Right ventricle myocardium inferior (tissue), 1 donor: Measurements from ENCODE around the gene AACS. TPM values are rescaled to one million over a fixed set of nuclear protein-coding genes. Genes with fewer than 3 reads are reported as not detected.
A peak's percentile ranks its signal among the peaks of the same experiment; 100 is the strongest.
"Not testable (repeated sequence)": the region's sequence is repeated elsewhere in the genome, so short reads cannot be mapped to it uniquely, and the experiment has no call there.

Experiments used
- ATAC-seq: fragments of 200-7000 bp; cut with Tn5 transposase; one replicate; pipeline ENCODE4 v1.9.1; 2020; ENCODE audit warnings: mild to moderate bottlenecking, moderate library complexity
- DNase-seq: peaks from one replicate; pipeline ENCODE4 v3.0.0; 2021; ENCODE audit errors: missing footprints
- intact Hi-C: fragments of 100-400 bp; cut with DNase I; formaldehyde crosslinking; loops from one replicate; pipeline ENCODE4 v1.11.0; 2022
- total RNA-seq: library from RNA; stranded (reverse); fragmentation: NEBNext Ultra II Directional; extraction: Animal tissue kit (Norgen Biotek cat#: 25700); gene quantifications from one replicate; pipeline ENCODE4 v1.2.1, GENCODE V29; 2021
- donor health status: DM: no; HTN: yes; CAD: no; lungs with severe emphysema.

The AACS gene
- total RNA-seq, 1 donor from 2014 or later: 12.1 TPM

DNA sequence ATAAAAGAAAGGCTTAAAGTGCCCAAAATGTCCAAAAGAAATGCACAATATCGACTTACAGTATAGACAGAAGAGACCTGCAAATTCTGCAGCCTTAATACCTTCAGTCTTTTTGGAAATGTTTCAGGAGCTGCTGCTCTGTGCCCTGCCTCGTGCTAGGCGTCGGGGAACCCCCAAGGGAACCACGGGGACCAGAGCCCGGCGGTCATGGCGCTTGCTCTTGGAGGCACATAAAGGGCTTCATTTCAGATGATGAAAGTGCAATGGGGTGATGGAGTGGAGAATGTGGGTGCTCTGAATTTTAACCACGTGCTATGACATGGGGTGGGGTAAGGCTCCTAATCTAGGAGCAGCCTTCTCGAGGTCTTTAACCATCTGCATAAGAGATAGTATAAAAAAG, 14.8 kb upstream of the AACS start:
- ATAC-seq: no peak
- intact Hi-C loops: loop anchor here (2.0 kb wide), 1 partner anchor 14 kb away; the partner anchor contains the start of gene AACS

GRCh38 chr12:125050868-125051267, 14.4 kb upstream of the AACS start:
- intact Hi-C loops: loop anchor here (2.0 kb wide), 1 partner anchor 14 kb away; the partner anchor contains the start of gene AACS
- ATAC-seq: no peak
- DNase-seq: no peak

More for the DNA sequence above, 14.8 kb upstream of the AACS start:
- no peak for DNase-seq

GRCh38 chr12:125053821-125054220, 11.4 kb upstream of the AACS start:
- intact Hi-C loops: no loop called here
- ATAC-seq (no peak), DNase-seq (no peak)

DNA sequence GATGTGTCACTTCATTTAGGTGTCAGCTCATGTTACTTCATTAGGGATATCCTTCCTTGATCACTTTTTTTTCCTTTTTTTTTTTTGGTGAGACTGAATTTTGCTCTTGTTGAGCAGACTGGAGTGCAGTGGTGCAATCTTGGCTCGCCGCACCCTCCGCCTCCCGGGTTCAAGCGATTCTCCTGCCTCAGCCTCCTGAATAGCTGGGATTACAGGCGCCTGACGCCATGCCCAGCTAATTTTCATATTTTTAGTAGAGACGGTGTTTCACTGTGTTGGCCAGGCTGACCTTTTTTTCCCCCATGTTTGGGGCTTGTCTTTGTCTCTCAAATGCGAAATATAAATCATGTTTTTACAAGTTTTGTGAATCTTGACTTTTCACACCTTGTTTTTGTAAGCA, 9.6 kb upstream of the AACS start:
- intact Hi-C loops: no loop called here
- ATAC-seq: no peak

DNA sequence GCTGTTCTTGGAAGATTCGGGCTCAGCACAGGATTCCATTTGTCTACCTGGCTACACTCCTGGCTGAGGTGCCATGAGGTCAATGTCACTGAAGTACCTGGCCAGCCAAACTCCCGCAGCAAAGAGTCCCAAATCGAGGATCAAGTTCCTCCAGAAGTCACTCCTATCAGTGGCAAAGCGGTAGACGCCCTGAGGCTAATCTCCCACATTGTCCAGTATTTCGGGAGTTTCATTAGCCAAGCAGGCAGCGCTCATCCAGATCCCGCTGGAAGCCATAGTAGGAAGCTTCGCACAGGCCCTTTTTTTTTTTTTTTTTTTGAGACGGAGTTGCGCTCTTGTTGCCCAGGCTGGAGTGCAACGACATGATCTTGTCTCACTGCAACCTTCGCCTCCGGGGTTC, 8.9 kb upstream of the AACS start:
- DNase-seq: no peak
- no peak for ATAC-seq
- intact Hi-C loops: no loop called here

More for the DNA sequence above, 9.6 kb upstream of the AACS start:
- DNase-seq: no peak

GRCh38 chr12:125057708-125058107, 7.5 kb upstream of the AACS start:
- intact Hi-C loops: no loop called here
- no peak for ATAC-seq

DNA sequence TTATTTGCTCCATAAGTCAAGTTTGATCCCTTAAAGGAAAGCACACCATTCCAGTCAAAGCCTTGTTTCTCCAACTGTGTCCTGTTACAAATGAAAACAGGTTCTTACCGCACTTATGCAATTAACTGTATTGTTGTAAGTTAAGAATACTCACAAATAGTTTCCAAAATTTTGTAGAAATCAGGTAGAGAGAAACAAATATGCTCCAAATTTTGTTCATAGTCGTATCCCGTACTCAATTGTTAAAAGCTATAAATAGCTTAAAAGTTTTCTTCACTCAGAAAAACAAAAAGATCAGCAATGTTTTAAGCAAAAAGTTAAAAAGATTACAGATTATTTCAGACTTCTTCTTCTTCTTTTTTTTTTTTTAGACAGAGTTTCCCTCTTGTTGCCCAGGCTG, 4.0 kb upstream of the AACS start:
- DNase-seq (no peak), ATAC-seq (no peak)
- intact Hi-C loops: no loop called here

More at GRCh38 chr12:125057708-125058107, 7.5 kb upstream of the AACS start:
- no peak for DNase-seq

DNA sequence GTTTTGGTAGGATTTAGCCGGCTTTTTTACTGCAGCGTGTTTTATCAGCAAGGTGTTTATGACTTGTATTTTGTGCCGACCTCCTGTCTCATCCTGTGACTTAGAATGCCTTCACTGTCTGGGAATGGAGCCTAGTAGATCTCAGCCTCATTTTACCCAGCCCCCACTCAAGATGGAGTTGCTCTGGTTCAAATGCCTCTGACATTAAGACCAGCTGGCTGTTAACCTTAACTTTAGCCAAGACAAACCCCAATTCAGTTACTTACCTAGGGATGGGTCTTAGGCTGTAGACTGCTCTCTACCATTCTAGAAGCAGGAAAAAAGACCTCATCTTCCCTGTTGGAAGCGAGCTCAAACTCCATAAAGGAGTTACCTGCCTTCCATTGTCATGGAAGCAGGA, 1.7 kb upstream of the AACS start:
- intact Hi-C loops, DNase-seq, ATAC-seq: not testable (repeated sequence)

- DNase-seq (no peak), ATAC-seq (no peak)
- intact Hi-C loops: loop anchor here (2.0 kb wide), 1 partner anchor 14 kb away; no protein-coding TSS in a partner anchor
These were observed 743 bp upstream of the AACS start for GRCh38 chr12:125064492-125064891.

- intact Hi-C loops: loop anchor here (2.0 kb wide), 1 partner anchor 15 kb away; no protein-coding TSS in a partner anchor
- peak; percentile 1 for ATAC-seq
- no peak for DNase-seq
These were observed 810 bp downstream of the AACS start for GRCh38 chr12:125065919-125066570.

- no peak for ATAC-seq
- intact Hi-C loops: no loop called here
- DNase-seq: no peak
These were observed 3.2 kb downstream of the AACS start for GRCh38 chr12:125068391-125068790.

- DNase-seq (no peak), ATAC-seq (peak; percentile 48)
- intact Hi-C loops: no loop called here
These were observed 4.4 kb downstream of the AACS start for GRCh38 chr12:125069616-125070015.

GRCh38 chr12:125070112-125070511, 4.9 kb downstream of the AACS start:
- intact Hi-C loops: no loop called here
- DNase-seq: no peak
- no peak for ATAC-seq

- DNase-seq (no peak), ATAC-seq (no peak)
- intact Hi-C loops: no loop called here
These were observed 5.6 kb downstream of the AACS start for GRCh38 chr12:125070661-125071390.

- no peak for ATAC-seq
- DNase-seq: no peak
- intact Hi-C loops: no loop called here
These were observed 6.2 kb downstream of the AACS start for GRCh38 chr12:125071456-125071855.

- ATAC-seq (no peak), DNase-seq (no peak)
- intact Hi-C loops: no loop called here
These were observed 7.3 kb downstream of the AACS start for GRCh38 chr12:125072496-125072895.

DNA sequence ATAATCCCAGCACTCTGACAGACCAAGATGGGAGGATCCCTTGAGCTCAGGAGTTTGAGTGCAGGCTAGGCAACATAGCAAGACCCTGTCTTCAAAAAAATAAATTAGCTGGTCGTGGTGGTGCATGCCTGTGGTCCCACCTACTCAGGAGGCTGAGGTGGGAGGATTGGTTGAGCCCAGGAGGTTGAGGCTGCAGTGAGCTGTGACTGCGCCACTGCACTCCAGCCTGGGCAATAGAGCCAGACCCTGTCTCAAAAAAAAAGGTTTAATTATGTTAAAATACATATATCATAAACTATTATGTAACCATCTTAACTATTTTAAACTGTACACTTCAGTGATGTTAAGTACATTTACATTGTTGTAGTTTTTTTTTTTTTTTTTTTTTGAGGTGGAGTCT, 9.1 kb downstream of the AACS start:
- ATAC-seq: not testable (repeated sequence)

DNA sequence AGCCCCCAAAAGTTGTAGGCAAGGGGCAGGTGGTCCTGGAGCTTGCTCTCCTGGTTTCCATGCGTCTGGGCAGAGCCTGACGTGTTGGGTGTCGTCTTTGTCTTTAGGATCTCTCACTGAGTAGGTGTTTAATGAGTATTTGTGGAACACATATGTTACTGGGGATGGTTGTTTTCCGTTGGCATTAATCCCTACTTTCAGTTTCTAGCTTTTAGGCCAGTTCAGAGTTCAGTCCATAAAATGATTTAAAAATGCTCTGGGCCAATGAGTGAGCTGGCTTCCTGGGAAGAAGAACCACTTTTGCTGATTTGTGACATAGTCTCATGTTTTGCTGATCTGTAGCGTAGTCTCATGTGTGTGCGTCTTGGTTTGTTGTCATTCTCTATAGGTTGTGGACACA, 10.9 kb downstream of the AACS start:
- no peak for ATAC-seq
- intact Hi-C loops: no loop called here

More for the DNA sequence above, 9.1 kb downstream of the AACS start:
- intact Hi-C loops, DNase-seq: not testable (repeated sequence)

DNA sequence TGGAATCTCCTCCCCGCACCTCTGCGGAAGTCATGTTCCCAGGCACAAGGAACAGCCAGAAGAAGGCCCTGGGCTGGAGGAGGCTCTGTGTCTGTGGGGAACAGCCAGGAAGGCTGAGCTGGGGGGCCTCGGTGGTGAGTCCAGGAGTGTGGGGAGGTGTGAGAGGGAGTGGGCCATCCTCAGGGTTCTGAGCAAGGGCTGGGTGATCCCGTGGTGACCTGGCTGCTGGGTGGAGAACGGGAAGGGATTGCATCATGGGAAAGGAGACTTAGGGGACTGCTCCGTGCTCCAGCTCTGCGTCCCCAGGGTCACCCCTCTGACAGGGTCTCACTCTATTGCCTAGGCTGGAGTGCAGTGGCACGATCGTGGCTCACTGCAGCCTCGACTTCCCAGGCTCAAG, 13.8 kb downstream of the AACS start:
- intact Hi-C loops: no loop called here
- no peak for DNase-seq
- ATAC-seq: no peak

More for the DNA sequence above, 10.9 kb downstream of the AACS start:
- no peak for DNase-seq
